Measurements from ENCODE around the gene NUP107.

DNA sequence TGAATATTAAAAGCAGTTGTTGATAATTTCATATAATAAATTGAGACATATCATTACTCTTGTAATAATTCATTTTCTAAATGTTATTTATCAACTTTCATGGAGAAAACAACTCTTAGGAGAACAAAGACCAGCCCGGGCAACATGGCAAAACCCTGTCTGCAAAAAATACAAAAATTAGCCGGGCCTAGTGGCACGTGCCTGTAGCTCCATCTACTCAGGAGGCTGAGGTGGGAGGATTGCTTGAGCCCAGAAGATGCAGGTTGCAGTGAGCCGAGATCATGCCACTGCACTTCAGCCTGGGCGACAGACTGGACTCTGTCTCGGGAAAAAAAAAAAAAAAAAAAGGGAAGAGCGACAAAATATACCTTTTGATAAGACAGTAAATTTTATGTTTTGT lies 80.4 kb downstream of the NUP107 start:
- TF ChIP-seq EZH2 (IDR thresholded peaks at IDR 0.05; ENCODE audit: borderline replicate concordance, insufficient read depth, low read depth, low read length, poor library complexity, severe bottlenecking): no peak
- TF ChIP-seq, protein P1, sequence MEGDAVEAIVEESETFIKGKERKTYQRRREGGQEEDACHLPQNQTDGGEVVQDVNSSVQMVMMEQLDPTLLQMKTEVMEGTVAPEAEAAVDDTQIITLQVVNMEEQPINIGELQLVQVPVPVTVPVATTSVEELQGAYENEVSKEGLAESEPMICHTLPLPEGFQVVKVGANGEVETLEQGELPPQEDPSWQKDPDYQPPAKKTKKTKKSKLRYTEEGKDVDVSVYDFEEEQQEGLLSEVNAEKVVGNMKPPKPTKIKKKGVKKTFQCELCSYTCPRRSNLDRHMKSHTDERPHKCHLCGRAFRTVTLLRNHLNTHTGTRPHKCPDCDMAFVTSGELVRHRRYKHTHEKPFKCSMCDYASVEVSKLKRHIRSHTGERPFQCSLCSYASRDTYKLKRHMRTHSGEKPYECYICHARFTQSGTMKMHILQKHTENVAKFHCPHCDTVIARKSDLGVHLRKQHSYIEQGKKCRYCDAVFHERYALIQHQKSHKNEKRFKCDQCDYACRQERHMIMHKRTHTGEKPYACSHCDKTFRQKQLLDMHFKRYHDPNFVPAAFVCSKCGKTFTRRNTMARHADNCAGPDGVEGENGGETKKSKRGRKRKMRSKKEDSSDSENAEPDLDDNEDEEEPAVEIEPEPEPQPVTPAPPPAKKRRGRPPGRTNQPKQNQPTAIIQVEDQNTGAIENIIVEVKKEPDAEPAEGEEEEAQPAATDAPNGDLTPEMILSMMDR (IDR thresholded peaks at IDR 0.05): no peak
